ENCODE data around the gene SH3TC2. TPM values are rescaled to one million over a fixed set of nuclear protein-coding genes. Genes with fewer than 3 reads are reported as not detected.

SH3TC2 gene
- not detected in 2 replicates for total RNA-seq (2013; cell fraction: nucleolus; rRNA removed)
- total RNA-seq (2014; rRNA removed) (not detected in 2 replicates), total RNA-seq (2014; rRNA removed; fragmentation: Illumina TruSeq; extraction: Trizol) (not detected in 2 replicates), total RNA-seq (2021) (not detected in 2 replicates), polyA plus RNA-seq (2011; rRNA removed) (not detected in 2 replicates), polyA plus RNA-seq (2014; fragmentation: Illumina TruSeq; extraction: Trizol) (not detected in 2 replicates), polyA plus RNA-seq (2014; fragmentation: Nextera tagmentation; extraction: Ambion mirVana) (not detected), polyA plus RNA-seq (2014; rRNA removed) (not detected in 2 replicates), polyA plus RNA-seq (2016; fragmentation: Nextera tagmentation; extraction: Ambion mirVana) (not detected), polyA minus RNA-seq (2011; rRNA and poly(A)+ RNA removed) (not detected in 2 replicates), Bru-seq, nascent RNA (percentile 1 among the genes with signal in this experiment), BruChase-seq, experiment 1, labeled RNA remaining after a 6-hour chase (not detected), BruChase-seq, experiment 2, labeled RNA remaining after a 2-hour chase (percentile 1 among the genes with signal in this experiment)
- not detected for polyA plus RNA-seq (2011; ENCODE audit: low read depth)
- not detected in 2 replicates for polyA plus RNA-seq (2011; cell fraction: cytosol; rRNA removed)
- polyA plus RNA-seq (2011; cell fraction: nucleus; rRNA removed), result not detected in 2 replicates
- not detected in 2 replicates for polyA plus RNA-seq (2012)
- polyA minus RNA-seq (2011; cell fraction: cytosol; rRNA and poly(A)+ RNA removed), result not detected in 2 replicates
- not detected in 2 replicates for polyA minus RNA-seq (2011; cell fraction: nucleus; rRNA and poly(A)+ RNA removed)
- long read RNA-seq, experiment 1, result 0 reads
- long read RNA-seq, experiment 2, result 0 reads

DNA sequence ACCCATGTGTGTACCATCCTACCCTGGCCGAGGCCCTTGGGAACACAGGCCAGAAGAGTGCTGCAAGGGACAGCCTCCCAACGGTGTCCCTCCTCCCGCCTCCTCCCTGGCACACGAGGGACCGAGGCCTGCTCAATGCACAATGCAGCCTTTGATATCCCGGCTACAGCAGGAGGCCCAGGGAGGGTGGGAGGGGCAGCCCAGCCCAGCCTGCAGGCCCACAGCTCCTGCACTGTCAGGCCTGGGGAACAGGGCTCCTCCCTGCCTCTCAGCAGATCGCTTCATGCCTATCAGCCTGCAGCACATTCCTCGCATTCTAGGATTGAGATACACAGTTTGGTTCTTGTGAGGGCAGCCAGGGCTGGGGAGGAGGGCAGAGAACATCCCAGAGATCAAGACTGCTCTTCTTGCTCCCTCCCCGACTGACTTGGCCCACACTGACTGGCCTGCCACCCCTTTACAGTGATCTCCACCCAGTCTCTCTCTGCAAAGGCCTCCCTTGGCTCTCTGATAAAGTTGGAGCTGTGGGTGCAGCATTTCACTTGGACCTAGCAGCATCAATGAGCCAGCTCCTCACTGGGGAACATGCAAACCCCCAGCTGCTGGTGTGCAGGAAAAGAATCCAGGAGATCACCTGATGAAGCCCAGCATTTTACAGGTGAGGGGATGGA is at the start of gene SH3TC2:
Gene SH3TC2 (minus strand): TSS at position 46 of the 671 bp plus-strand sequence. CDS start 40 bp downstream, at position 6.
- ChIA-PET SMC1A (ENCODE audit: uncharacterized antibody, unreplicated experiment) (no interaction called here), POLR2A (no interaction called here), CTCF (no interaction called here), RAD21 (ENCODE audit: unreplicated experiment) (no interaction called here)
- H3K27me3 ChIP-seq (replicated peaks in 1 of 2; ENCODE audit: control insufficient read depth in 2 of 2, insufficient read depth in 2 of 2, low read length in 1 of 2), result no peaks in the 10 kb centered on the region; a peak in 1 of 4 replicates
- H3K9ac ChIP-seq (ENCODE audit: control insufficient read depth, insufficient read depth, low read length), result no peak within 1 kb of the TSS
- no peaks in the 10 kb centered on the region for H3K9me3 ChIP-seq (replicated peaks; ENCODE audit: control insufficient read depth, insufficient read depth, low read length)
- H3K79me2 ChIP-seq (ENCODE audit: control insufficient read depth, insufficient read depth, low read length), result no peaks in the 10 kb centered on the region
- FAIRE-seq (no peak), ATAC-seq (no peak), DNase-seq (ENCODE audit: low read depth, low spot score) (no peak)
- no peaks in the 10 kb centered on the region for H4K20me1 ChIP-seq (ENCODE audit: control insufficient read depth, insufficient read depth)
- H3K4me1 ChIP-seq (ENCODE audit: control insufficient read depth, insufficient read depth, low read length), result no peaks in the 10 kb centered on the region
- WGBS (ENCODE audit: insufficient coverage, insufficient replicate concordance, low lambda C conversion rate, missing lambda C conversion rate), result 16% methylated on average over 6 of the region's 9 CpGs
- TF ChIP-seq POLR2A (IDR thresholded peaks at IDR 0.05; ENCODE audit: low read depth, low read length), result no peak
- TF ChIP-seq, protein P1, sequence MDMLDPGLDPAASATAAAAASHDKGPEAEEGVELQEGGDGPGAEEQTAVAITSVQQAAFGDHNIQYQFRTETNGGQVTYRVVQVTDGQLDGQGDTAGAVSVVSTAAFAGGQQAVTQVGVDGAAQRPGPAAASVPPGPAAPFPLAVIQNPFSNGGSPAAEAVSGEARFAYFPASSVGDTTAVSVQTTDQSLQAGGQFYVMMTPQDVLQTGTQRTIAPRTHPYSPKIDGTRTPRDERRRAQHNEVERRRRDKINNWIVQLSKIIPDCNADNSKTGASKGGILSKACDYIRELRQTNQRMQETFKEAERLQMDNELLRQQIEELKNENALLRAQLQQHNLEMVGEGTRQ (IDR thresholded peaks at IDR 0.05; ENCODE audit: borderline replicate concordance, low read depth, low read length), result no peak
- no peak for TF ChIP-seq CBFB (IDR thresholded peaks at IDR 0.05; ENCODE audit: low read depth)
- H3K27ac ChIP-seq (ENCODE audit: control insufficient read depth, insufficient read depth), result no peak within 1 kb of the TSS
- H3K36me3 ChIP-seq (ENCODE audit: control insufficient read depth in 2 of 2, insufficient read depth in 2 of 2, low read length in 1 of 2), result no peaks in the 10 kb centered on the region
- BruUV-seq (replicated peaks), result no TSS peak
- intact Hi-C loops (cut with micrococcal nuclease; ENCODE audit: unreplicated experiment), result no loop called here
- in situ Hi-C loops (cut with MboI), result no loop called here
- H3K4me2 ChIP-seq (ENCODE audit: control insufficient read depth, insufficient read depth), result no peak within 1 kb of the TSS
- no peak within 1 kb of the TSS for H2AFZ ChIP-seq (ENCODE audit: control insufficient read depth, low read depth, low read length)
- H3K4me3 ChIP-seq, result no peak within 1 kb of the TSS

Measured in GM12878 (cell line).